HG03066 (cell line): ENCODE results near the gene NPAS2.

Source experiments
- ATAC-seq: cut with Tn5 transposase; IDR thresholded peaks from one replicate; pipeline ENCODE4 v1.9.1; 2021; ENCODE audit warnings: low read depth; ENCODE audit not compliant: unreplicated experiment

Gene NPAS2

DNA sequence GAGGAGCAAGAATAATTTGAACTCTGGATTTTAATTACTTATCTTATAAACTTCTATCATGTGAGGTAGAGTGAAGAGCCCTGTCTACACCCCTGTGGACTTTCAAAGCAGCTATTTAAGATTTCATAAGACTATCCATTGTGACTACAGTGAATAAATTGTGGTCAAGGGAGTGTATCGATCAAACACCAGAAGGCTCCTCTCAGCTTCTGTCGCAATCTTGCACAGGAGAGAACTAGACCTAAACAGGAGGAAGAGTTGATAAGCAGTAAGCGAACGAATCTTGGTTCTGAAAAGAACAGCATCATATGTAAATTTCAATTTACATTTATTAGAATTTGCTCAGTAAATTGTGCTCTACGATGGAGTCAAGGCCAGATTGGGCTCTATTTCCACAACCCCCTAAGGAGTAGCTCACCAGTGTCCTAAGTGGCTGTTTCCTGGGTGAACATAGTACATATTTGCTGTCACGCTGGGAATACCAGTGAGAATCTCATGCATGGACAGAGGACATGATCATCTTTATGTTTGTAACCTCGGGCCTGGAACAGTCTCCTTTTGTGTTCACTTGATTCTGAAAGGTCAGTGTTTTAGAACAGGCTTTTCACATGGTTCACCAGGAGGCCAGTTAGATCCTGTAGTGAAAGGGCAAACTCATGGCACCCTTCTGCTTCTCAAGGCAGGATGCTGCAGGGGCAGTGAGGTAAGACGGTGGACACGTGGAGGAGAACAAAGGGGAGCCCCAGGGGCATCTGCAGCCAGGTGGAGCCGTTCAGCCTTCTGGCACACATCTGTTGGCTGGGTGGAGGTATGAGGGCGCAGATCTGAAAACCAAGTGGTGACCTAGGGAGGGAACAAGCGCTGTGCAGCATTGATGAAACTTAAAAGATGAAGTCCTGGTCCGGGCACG lies 33.3 kb downstream of the NPAS2 start:
- ATAC-seq, result no peak

DNA sequence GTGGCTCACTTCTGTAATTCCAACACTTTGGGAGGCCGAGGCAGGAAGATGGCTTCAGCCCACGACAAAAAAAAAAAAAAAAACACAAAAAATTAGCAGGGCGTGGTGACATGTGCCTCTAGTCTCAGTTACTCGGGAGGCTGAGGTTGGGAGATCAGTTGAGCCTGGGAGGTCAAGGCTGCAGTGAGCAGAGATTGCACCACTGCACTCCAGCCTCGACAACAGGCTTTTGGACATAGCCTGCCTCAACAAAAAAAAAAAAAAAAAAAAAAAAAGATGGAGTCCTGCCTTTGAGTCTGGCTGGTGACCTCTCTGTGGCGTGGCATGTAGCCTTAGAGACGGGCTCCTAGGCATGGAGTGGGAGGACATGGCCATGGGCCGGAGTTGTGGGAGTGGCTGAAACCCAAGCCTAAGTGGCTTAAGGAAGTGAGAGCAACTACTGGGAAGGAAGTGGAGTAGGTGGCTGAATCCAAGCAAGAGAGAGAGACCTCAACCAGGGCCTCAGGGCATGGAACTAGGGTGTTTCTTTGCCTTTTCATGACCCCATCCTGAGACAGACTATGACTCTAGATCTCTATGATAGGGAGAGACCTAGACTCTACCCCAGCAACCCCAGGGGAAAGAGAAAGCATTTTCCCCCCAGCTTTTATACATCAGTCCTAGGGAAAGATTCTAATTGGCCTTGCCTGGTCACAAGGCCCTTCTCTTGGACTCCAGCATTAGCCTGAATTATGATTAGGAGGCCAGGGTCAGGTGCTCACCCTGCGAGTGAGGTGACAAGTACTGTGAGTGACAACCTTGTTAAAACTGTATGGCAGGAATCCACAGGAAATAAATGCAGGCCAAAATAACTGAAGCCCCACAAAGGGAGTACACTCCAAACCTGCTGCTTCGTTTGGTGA lies 34.2 kb downstream of the NPAS2 start:
- ATAC-seq, result no peak

DNA sequence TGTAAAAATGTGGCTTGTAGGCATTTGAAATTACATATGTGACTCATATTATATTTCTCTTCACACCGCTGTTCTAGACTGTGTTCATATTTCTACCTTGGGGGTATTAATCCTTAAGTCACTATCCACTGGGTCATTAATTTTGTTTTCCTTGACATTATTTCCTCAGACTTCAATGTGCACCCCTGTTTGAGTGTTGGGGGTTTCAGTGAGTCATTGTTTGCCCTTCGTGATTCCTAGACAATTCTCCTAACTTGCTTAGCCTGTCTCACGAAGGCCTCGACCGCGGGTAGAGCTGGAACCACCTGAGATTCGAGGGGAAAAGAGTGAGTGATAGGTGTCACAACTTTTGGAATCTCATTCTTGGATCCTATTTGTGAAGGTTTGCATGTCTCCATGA lies 35.1 kb downstream of the NPAS2 start:
- no peak for ATAC-seq

DNA sequence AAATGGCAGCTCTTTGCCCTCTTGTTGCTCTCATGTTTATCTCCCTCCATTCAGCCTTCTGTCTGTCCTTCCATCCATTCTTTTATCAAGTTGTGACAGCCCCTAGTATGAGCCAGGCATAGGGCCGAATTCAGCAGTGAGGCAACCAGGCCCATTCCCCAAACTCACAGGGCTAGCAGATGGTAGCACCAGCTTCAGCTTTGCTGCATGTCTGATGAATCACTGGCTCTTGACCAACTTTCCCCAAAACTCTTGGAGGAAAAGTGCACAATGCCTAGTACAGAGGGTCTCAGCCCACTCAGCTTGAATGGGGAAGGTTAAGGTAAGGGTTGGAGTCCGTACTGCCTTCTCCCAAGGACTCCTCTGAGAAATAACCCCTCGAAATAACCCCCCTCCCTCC lies 35.7 kb downstream of the NPAS2 start:
- no peak for ATAC-seq

DNA sequence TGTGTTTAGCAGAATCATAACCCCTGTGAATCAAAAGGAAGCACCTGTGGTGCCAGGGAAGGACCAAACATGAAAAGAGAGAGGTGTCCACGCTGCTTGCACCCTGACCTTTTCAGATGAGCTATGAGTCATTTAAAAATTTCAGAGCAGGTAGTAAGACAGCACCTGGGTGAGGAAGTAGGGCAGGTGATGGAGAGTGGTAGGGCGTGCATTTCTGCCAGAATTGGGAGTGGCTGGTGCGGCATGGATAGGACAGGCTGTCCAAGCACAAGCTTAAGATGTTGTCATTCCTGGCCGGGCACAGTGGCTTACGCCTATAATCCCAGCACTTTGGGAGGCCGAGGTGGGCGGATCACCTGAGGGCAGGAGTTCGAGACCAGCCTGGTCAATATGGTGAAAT lies 36.8 kb downstream of the NPAS2 start:
- no peak for ATAC-seq

DNA sequence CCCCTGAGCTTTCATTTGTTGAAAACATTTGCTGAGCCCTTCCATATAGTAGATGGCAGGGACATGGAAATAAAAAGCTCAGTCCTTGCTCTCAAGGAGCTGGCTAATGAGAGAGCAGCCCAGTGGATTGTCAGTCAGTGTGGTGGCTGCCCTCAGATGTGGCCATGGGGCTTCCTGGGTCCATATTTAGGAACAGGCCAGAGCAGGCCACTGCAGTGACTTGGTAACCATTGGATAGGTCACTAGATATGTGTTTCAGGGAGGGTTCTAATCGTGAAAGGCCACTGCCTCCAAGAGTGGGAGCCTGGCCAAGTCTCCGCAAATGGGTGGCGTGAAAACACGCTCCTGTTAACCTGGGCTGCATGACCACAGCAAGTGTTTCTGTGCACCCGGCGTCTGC lies 37.4 kb downstream of the NPAS2 start:
- no peak for ATAC-seq

DNA sequence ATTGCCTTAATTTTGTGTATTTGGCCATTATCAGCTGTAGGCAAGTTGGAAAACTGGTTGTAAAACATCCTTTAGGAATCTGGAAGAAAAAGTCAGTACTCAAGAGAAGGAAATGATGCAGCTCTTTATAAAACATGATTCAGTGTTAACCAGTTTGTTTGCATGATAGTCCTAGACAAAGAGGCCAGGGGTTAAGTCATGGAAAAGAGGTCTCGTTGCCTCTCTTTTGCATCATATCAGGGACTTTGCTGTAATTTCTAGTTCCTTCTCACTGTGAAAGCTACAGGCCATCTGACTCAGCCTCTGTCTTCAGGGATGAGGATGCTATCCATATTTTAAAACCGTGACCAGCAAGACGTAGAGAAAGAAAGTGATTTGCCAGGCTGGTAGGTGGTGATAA lies 38.0 kb downstream of the NPAS2 start:
- ATAC-seq, result no peak

DNA sequence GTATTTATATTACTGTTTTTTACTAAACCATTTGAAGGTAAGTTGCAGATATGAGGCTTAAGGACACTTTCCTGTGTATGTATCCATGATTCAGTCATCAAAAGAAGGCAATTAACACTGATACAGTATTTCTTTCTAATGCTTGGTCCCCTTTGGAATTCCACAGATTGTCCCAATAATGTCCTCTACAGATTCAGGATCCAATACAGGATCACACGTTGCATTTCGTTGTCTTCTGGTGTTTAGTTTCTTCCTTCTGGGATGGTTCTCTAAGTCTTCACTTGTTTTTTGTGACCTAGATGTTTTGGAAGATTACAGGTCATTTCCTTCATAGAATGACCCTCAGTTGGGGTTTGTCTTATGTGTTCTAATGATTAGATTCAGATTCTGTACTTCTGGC lies 40.0 kb downstream of the NPAS2 start:
- no peak for ATAC-seq

DNA sequence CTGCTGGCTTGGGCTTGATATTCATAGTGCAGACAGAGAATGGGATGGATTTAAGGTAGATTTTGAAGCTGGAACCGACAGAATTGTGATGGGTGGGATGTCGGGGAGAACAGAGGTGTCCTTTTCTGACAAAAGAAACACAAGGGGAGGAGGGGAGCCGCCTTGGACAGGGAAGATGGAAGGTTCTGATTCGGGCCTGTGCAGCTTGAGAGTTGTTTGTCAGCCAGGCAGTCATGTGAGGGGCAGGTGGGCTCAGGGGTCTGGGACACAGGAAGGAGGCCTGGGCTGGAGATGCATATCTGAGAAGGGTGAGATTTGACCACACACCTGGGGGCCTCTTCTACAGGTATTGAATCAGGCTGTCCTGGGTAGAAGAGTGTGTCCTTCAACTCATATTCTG lies 41.4 kb downstream of the NPAS2 start:
- no peak for ATAC-seq

DNA sequence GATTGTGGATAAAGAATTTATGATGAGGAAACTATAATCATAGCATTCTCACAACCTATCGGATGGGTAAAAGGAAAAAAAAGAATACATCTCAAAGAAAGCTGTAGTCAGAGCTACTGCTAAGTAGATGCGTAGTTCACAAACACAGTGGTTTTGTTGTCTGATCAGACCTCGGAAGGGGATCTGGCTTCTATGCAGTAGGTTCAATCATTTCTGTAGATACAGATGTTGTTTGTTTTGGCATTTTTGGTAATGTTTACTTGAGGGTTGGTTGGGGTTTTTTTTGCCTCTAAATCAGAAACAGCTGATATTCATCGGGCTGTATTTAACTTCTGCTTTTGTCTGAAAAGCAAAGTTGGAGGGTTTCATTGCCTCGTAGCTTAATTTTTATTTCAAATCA lies 42.1 kb downstream of the NPAS2 start:
- no peak for ATAC-seq

DNA sequence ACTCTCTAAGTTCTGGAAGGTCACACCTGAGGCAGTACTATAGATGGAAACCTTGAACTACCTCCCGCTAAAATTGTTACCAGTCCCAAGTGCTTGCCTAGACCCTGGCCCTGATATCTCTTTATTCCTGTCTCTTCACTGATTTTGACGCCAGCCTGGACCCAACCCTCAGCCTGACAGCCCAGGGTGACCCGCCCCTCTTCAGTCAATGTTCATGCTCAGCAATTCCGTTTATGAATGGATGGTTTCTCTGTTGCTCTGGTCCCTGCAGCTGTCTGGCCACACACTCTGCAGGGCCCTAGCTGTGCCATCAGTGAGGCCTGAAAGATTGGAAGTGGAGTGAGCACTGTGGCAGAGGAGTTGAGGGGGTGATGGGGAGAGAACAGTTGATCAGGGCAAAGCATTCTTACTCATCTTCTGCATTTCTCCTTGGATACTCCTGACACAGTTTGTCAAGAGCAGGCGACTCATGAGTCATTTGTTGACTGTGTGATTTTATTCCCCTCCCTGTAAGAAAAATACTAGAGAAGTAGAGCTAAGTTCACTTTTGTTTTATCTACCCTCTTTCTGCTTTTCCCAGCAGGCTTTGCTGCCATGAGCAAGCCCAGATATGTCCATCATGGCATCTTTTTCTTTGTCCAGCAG lies 46.0 kb downstream of the NPAS2 start:
- no peak for ATAC-seq

DNA sequence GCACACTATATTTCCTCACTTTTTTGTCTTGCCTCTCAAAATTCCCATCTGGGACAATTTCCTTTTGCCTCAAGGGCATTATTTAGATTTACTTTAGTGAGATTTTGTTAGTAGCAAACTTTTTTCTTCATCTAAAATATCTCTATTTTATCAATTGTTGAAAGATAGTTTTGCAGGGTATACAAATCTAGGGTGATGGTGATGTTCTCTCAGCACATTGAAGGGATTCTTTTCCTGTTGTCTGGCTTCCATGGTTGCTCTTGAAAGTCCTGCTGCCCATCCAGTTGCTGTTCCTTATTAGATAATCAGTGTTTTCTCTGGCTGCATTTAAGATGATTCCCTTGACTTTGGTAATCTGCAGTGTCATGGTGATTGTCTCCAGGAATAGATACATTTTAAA lies 48.1 kb downstream of the NPAS2 start:
- no peak for ATAC-seq

DNA sequence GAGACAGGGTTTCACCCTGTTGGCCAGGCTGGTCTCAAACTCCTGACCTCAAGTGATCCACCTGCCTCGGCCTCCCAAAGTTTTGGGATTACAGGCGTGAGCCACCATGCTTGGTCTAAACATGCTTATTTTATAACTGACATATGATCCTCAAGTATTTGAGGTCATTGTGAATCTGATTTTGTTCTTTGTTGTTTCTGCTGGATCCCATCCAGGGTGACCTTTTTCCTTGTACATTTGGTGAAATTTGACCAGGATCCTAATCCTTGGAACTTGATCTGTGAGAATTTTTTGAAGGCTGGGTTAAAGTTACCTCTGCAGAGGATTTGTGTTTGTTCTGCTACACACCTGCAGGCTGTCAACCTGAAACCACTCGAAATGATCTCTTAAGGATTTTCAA lies 49.2 kb downstream of the NPAS2 start:
- no peak for ATAC-seq

DNA sequence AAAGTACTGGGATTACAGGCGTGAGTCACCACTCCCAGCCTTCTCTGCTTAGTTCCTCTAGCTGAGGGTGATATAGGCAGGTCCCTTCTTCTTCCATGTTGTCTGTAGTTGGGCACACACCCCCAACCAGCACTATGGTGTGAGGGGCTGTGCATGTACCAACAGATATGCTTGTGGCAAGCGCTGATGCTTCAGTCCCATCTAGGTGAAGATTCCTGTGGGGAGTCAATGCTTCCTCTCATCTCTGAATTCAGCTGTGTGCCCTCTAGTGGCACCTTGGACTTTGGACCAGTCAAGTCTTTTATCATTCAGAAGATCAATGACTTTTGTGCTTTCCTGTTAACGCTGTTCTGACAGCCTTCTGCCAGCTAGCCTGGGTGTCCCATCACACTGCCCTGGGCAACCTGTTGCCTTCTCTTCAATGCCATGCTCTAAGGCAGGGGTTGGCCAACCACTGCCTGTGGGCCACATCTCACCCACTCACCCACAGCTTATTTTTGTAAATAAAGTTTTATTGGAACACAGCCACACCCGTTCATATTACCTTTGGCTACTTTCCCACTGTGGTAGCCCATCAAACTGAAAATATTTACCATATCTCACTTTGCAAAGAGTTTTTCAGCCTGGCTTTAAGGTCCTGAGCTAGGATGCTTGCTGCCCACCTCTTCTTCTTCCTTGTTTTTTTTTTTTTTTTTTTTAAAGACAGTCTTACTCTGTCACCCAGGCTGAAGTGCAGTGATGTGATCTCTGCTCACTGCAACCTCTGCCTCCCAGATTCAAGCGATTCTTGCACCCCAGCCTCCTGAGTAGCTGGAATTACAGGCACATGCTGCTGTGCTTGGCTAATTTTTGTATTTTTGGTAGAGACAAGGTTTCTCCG lies 51.0 kb downstream of the NPAS2 start:
- ATAC-seq, result no peak

DNA sequence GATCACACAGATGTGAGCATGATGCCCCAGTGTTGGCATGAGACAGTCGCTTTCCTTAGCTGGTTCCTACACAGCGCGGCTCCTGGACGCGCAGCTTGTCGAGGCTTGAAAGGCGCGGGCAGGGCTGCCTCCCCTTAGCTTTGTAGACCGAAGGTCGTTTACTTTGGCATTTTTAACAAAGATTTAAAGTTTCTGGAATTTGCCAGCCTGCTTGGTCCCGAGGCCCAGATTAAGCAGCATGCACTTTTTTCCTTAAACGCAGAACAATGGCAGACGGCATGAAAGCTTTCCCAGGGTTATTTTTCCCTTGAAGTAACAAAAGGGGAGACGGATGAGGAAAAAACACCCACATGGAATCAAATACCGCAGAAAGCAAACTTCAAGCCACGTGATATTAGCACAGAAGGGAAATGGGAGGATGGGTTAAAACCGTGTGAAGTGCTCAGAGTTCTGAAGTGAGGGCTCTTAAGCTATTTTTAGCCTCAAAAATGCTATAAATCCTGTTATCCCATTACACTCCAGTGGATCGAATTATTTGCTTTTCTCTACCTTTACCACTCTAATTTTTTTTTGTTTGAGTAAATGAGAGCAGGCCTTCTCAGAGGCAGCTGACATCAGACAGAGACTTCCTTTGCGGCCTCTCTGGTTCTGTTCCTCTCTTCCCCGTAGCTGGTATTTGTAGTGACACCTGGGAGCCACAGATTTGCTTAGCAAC lies 55.7 kb downstream of the NPAS2 start:
- no peak for ATAC-seq

DNA sequence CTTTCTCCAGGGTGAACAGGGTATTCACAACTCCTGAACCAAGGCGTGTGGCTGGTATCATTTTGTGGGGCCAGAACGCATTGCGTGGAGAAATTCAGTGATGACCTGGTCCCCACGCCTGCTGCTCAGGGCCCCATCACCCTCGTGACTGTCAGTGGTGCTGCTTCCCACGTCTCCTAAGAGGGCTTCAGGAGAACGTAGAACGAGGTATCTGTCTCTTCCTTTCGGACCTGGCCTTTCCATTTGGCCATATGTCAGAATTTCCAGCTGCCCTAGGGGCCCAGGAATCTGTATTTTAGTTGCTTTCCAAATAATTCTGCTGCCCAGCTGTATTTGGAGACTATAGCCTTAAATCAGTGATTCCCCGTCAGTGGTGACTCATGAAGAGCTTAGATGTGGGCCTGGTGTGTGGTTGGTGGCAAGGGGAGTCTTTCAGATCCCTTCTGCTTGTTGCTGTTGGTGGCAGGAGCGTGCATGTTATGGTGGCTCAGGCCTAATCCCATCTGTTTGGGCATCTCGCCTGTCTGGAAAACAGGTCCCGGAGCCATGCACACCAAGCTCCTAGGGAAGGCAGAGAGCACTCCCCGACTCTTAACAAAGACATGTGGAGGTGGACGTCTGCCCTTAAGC lies 56.4 kb downstream of the NPAS2 start:
- ATAC-seq, result no peak

DNA sequence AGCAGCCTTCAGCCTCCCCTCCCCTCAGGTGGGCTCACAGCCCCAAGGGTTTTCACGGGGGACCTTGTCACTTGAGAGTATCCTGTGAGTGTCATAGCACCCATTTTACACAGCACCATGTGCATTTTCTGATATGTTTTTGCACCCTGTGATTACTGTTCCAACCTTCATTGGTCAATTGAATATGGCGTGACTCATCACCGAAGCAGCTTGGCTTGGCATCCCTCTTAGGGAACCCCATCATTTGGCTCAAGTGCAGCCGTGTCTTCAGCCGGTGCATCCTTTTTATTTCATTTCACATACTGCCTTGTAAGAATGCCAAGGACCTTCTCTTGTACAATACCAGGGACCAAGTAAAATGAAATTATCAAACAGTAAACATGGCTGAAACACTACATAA lies 57.6 kb downstream of the NPAS2 start:
- ATAC-seq, result no peak

DNA sequence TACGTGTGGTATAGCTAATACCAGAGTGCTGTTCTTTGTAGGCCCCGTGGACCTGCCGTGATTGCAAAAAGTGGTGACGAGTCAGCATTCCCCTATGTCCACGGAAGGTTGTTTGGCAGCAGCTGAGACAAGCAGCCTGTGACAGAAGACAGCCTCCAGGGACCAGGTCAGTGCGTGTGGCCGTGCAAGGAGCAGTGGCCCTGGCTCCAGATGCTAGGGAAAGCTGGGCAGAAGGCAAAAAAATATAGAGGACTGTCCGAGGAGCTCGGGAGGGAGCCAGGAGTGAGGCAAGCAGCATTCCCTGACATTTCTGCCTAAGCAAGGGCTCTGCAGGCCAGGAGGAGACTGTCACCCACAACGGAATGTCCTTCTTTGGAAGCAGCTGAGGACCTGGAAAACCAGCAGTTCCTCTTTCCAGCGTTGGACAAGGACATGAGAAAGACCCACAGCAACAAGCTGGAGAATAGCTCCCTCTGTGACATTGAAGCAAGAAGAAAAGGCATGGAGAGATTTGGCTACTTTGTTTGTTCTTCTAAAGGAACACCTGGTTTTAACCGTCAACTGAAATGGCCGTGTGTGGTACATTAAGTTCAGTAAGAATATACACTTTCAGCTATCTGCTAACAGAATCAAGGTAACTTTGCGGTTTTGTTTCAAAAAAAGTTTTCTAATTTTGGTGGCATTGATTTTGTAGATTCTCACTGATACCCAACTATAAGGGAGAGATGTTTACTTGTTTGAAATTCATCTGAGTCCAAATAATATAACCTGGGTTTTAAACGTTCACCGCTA lies 58.3 kb downstream of the NPAS2 start:
- no peak for ATAC-seq
